Activated gamma-delta T cell (primary cell): ENCODE results near the gene C4orf51.
A peak's percentile ranks its signal among the peaks of the same experiment; 100 is the strongest.

Source experiments
- DNase-seq: peaks from one replicate; lab custom pipeline; 2025; lab: John Stamatoyannopoulos, UW

The C4orf51 gene

DNA sequence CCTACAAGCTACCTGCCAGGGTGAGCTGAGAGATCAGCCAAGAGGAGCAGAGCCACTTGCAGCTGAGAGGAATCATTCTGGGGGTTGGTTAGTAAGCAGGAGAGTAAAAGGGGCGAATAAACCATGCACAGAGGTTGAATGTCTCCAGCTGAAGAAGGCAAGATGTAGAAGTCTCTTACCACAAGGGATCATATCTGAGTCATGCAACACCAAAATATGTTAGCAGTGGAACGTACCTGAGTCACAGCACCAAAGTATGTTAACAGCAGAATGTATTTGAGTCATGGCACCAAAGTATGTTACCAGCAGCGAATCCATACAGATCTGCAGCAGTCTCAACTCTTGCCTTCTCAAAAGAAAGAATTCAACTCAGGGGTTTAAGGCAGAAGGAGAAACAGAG is 29.9 kb downstream of the C4orf51 start:
- DNase-seq: no peak

DNA sequence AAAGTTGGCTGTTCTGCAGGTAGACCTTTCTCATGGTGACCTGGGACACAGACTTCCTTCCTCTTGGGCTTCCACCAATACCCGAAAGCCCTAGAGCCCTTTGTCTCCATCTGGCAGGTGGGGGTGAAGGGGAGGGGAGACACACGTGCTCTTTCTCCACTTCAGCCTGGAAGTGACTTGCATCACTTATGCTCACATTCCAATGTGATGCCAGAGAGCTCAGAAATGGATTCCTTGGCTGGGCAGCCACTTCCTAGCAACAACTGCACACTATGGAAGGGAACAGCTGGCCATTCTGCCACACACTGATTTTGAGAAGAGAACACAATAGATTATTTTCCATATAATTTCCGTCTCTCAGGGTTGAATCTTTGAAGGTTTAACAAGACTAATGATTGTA is 36.3 kb downstream of the C4orf51 start:
- DNase-seq: no peak

DNA sequence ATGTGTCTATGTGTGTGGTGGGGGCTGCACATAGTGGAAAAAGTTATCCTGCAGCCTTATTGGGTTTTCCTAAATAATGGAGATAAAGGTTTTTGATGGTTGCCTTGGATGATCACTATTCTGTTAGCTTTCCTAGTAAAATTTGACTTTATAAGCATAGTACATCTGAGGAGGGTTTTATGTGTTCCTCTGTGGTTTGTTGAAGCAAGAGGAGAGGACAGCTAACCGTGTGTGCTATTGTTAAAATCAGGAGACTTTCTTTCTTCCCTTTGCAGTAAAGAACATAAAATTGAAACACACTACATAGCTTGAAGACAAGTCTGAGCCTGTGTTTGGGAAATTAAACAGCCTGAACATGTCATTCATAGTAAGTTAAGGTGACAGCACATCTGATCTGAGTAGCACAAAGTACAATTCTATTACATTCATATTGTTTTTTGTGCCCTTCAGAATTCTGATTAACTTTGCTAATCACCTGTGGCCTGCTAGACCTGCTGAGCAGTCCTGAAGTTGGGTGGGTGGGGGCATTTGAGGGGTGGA is 36.8 kb downstream of the C4orf51 start:
- DNase-seq: no peak

DNA sequence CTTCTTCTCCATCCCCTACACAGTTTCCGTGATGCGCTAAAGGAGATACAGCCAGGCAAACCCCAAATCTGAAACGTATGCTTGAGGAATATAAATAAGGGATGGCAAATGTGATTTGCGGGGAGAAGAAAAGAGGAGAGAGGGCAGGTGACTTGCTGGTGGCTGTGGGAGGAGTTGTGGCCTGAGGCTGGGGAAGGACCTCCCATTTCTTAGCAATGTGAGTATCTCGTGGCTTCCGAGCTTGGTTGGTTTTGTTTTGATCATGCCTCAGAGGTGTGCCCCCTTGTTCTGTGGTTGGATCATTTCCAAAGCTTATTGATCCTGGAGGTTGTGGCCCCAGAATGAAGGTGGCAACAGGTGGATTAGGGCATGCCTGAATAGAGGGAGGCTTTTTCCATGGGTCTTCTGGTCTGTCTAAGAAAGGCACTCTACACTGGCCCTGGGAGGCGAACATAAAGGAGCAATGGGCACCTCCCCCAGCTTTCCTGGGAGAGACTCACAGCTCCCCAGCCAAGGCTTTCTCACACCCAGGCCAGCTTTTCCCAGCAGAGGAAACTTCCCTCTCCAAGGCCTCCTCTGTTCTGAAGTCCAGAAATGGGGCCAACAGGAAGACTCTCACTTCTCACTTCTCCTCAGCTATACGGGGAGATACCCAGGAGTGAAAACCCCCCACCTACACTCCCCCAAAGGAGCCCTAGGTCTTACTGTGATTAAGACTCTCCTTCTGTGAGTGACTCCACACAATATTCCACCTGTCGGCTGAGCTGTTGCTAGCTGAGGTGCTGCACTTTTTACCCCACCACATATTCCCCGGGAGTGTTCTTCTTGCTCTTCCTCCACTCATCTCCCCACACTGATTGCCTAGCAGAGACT is 40.0 kb downstream of the C4orf51 start:
- no peak for DNase-seq

- DNase-seq: no peak
These were observed 40.7 kb downstream of the C4orf51 start for GRCh38 chr4:145720656-145721055.

DNA sequence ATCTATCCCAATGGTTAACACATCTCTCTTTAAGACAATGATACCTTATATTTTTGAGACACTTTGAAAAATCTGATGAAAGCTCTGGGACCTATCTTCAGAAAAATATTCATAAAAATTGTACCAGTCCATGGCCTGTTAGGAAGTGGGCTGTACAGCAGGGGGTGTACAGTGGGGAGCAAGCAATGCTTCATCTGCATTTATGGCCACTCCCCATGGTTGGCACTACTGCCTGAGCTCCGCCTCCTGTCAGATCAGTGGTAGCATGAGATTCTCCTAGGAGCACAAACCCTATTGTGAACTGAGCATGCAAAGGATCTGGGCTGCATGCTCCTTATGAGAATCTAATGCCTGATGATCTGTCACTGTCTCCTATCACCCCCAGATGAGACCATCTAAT is 42.6 kb downstream of the C4orf51 start:
- no peak for DNase-seq

DNA sequence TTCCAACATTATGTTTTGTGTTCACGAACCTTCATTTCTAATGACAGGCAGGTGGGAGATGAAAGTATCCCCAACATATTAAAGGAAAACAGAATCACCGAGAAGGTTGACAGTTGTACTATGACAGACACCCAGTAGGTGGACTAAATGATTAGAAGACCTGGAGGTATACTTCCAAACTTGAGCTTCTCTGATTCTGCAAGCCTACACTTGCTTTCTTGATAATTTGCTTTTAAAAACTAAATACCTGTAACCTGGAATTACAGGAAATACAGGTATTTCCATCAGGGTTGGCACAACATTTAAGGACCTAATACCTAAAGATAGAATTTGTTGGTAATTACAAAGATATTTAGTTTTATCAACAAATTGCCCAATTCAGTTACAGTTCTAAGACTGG is 43.4 kb downstream of the C4orf51 start:
- no peak for DNase-seq

DNA sequence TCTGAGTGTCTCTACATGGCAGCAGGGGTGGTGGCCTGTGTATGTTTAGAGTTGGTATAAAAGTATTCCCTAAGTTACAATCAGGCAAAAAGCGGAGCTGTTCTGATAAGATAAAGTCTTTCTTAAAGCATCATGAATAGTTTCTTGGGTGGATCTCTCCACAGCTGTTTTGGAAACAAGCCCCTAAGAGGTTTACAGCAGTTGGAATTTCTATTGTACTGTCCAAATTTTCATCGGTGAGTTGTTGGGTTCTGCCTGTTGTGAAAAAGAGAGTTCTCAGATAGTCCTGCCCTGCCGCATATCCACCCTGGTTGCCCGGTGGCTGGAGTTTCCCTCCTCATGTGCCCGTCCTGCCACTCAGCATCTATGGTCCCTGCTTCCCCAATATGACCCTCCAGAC is 50.1 kb downstream of the C4orf51 start:
- DNase-seq: no peak

DNA sequence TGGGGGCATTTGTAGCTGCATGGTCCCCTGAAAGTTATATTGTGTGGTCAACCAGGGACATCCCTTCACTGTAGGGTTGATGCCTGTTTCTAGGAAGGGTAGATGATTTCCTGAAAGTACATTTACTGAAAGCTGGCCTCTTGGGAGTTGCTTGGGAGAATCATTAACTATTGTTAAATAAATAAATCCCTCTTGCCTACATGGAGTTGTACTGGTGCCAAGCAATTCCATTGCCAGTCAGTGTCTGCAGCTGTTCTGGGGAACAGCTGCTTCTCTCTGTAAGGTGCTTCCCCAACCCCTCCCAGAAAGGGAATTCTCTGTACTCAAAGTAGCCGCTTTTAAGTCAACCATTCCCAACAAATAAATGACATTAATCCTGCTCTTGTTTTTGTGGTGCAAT is 51.1 kb downstream of the C4orf51 start:
- no peak for DNase-seq

DNA sequence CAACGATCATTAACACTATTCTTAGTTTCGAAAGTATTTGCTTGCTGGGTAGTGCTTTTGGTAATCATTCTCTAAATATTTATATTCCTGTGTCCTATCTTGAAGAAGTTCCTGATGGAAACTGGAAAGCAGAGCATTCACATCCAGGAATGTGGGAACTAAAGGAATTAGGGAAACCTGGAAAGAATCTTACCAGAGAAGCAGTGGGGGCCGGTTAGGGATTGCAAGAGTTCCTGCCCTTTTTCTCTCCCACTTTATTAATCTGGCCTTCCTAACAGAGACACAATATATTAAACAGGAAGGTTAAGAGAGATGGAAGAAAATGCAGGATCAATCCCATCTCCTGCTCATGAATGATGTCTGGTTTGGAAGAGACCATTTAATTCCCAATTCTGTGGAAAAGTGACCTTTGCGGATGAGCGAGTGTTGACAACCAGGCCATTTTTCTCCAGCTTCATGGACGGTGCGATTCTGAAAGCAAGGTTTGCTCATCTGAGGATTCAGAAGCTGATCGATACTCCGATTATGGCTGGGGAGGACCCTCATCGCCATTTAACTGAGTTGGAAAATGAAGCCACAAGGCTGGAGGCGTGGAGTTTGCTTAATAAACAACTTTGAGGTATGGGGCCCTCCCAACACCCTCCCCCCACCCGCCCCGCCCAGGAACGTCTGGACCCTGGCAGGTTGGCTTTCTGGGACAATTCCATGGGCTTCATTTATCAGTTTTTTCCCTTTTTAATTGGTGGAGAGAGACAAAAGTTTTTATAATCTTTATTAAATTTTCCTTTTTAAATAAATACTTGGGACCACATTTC is 52.3 kb downstream of the C4orf51 start:
- DNase-seq: no peak

- peak; percentile 73 for DNase-seq
These were observed 53.2 kb downstream of the C4orf51 start for GRCh38 chr4:145732895-145733880.

GRCh38 chr4:145734031-145734430 is 54.1 kb downstream of the C4orf51 start:
- no peak for DNase-seq

- no peak for DNase-seq
These were observed 54.8 kb downstream of the C4orf51 start for GRCh38 chr4:145734576-145735346.

DNA sequence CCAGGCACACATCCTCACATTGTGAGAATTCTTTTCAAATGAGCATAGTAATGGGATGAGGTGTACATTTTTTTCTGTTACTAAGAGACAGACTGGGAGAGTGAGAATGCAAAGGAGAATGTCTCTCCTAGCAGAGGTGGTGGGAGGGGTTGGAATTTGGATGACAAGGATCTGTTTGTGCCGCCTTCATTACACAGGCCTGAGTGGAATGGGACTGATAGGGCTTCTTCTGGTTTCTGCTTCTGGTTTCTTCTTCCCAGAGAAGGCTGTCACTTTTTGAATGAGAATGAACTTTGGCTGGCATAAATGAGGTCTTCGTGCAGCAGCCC is 55.4 kb downstream of the C4orf51 start:
- DNase-seq: no peak

GRCh38 chr4:145735827-145736226 is 55.9 kb downstream of the C4orf51 start:
- no peak for DNase-seq

DNA sequence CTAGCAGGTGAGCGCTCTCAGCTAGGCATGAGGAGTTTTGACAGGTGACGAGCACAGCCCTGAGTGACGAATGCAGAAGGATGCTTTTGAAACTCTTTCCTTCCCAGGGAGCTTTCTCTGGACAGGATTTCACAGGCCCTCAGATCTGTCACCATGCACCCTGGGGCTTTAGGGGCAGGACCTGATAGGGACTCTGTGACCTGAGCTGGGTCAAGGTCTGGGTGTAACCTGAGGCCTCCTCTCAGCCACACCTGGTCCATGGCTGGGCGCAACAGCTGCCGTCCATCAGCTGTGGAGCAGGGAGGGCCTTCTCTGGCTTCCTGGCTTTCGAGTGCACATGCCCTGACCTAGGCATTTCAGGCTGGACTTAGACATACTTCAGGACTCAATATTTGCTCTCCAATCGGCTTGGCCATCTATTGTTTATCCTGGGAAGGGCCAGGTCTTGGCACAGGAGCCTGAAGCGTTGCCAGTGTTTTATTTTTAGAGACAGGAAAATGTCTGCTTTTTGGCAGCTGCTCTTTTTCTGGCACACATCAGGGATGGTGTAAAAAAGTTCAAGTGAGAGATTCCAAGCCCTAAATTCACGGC is 56.4 kb downstream of the C4orf51 start:
- no peak for DNase-seq

DNA sequence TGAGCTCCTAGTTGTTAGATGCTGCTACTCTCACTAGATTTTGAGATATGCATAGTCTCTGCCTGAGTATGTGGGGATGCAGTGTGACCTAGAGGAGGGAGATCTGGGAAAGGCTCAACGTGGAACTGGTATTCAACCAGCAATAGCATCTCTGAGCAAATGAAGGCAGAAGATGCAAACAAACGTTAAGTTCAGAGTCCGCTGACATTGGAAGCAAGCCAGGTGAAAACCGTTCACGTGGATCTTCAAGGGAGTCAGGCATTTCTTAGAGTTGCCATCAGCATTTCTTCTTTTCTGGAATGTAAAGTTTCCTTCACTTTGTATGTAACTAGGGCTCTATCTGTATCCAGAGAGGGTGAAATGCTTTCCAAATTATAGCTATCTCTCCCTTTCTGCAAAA is 59.9 kb downstream of the C4orf51 start:
- no peak for DNase-seq

GRCh38 chr4:145740806-145741205 is 60.9 kb downstream of the C4orf51 start:
- no peak for DNase-seq

DNA sequence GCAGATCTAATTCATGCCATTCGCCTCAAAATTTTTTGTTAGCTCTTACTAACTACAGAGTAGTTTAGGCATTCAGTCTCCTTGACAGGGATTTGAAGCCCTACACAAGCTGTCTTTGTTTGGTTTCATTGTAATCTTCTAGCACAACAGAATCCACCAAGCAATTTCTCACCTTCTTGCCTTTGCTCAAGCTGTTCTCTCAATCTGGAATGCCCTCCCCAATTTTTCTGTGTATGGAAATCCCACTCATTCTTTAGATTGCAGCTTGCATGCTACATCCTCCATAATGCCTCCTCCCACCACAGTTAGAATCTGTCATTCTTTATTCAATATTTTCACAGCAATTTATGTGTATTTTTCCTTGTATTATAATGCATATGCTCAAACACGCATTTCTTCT is 63.7 kb downstream of the C4orf51 start:
- DNase-seq: no peak

DNA sequence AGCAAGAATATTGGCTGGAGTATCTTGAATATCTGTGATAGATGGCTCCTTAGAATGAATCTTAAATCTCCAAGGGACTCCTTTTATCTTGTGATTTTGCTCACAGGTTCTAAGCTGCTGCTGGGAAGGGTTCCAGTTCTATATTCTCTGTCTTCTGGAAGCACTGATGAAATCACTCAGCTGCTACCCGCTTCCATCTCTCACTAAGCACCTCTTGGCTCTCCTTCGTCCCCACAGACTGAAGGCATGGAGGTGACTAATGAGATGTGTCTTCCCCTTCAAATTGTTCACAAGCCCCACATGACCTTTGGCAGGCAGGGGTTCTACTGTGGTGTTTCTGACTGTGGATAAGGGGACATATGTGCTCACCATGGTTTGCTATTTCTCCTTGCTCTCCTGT is 75.9 kb downstream of the C4orf51 start:
- DNase-seq: no peak

DNA sequence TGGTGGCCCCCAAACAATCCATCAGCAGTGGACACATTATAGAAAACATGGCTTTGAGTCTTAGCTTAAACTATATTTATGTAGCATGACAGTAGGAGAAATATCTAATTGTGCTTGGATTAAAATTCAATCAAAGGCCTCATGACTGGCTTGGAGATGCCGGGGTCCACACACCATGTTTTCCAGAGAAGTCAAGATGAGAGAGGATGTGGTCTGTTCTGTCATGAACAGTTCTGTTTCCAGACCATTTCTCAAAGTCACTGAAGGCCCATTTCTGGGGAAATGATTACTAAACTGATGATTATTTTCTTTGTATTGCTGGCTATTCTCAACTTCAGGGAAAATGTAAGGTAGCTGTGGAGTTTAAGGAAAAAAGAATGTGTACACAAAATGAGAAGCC is 76.3 kb downstream of the C4orf51 start:
- DNase-seq: no peak
